Skeletal muscle tissue (tissue), 4 donors: ENCODE measurements around the gene TEX11. TPM values are rescaled to one million over a fixed set of nuclear protein-coding genes. Genes with fewer than 3 reads are reported as not detected.
"Not testable (repeated sequence)": the region's sequence is repeated elsewhere in the genome, so short reads cannot be mapped to it uniquely, and the experiment has no call there.

Source experiments
- H3K27ac ChIP-seq: one replicate; pipeline ENCODE4 v1.7.0; 2013; ENCODE audit warnings: mild to moderate bottlenecking, low read depth, low read length, inconsistent platforms
- H3K27me3 ChIP-seq, 3 donors: one replicate each; pipeline ENCODE4 v1.7.0; 2013; ENCODE audit warnings: low read length in 3 of 3; ENCODE audit not compliant: control insufficient read depth in 3 of 3, insufficient read depth in 3 of 3
- H3K36me3 ChIP-seq, 3 donors: one replicate each; pipeline ENCODE4 v1.7.0; 2013; ENCODE audit warnings: low read length in 3 of 3; ENCODE audit not compliant: control insufficient read depth in 3 of 3, insufficient read depth in 3 of 3
- H3K4me1 ChIP-seq, 3 donors: one replicate each; pipeline ENCODE4 v1.7.0; 2013; ENCODE audit warnings: low read length in 3 of 3, mild to moderate bottlenecking in 3 of 3; ENCODE audit not compliant: control insufficient read depth in 3 of 3, insufficient read depth in 3 of 3
- H3K4me3 ChIP-seq, 3 donors: one replicate each; pipeline ENCODE4 v1.7.0; 2013; ENCODE audit warnings: low read length in 3 of 3
- H3K9ac ChIP-seq, 3 donors: one replicate each; pipeline ENCODE4 v1.7.0; 2013; ENCODE audit warnings: low read length in 3 of 3, mild to moderate bottlenecking in 3 of 3, moderate library complexity in 2 of 3, low read depth in 1 of 3
- H3K9me3 ChIP-seq, 3 donors: one replicate each; pipeline ENCODE4 v1.7.0; 2013; ENCODE audit warnings: low read length in 3 of 3; ENCODE audit not compliant: control insufficient read depth in 3 of 3
- total RNA-seq: library from RNA; depleted of rRNA; stranded (reverse); fragments of >200 nt; gene quantifications from one replicate; pipeline ENCODE4 v1.2.3, GENCODE V29; 2014
- donor health status: Osteomylitis.

Gene TEX11
- total RNA-seq, 1 donor from 2014 or later, result not detected

DNA sequence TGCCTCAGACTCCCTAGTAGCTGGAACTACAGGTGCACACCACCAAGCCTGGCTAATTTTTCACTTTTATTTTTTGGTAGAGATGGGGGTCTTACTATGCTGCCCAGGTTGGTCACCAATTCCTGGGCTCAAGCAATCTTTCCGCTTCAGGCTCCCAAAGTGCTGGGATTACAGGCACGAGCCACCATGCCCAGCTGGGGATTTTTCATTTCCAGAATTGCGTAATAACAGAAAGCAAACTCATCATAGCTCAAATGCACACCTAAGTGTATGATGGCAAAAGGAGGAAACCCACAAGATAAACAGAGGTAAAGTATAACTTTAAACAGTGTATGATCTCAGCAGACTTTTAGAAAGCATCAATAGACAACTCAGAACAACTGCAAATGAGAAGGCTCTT, 56.2 kb downstream of the TEX11 start:
- Histone ChIP-seq H3K4me3 (no peak overlapping the region), H3K9me3 (no peaks in the 10 kb centered on the region), H3K4me1 (no peaks in the 10 kb centered on the region), H3K27ac (no peak overlapping the region), H3K36me3 (no peaks in the 10 kb centered on the region), H3K27me3 (no peaks in the 10 kb centered on the region), H3K9ac (no peak overlapping the region)

DNA sequence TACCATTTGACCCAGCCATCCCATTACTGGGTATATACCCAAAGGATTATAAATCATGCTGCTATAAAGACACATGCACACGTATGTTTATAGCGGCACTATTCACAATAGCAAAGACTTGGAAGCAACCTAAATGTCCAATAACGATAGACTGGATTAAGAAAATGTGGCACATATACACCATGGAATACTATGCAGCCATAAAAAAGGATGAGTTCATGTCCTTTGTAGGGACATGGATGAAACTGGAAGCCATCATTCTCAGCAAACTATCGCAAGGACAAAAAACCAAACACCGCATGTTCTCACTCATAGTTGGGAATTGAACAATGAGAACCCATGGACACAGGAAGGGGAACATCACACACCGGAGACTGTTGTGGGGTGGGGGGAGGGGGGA, 64.4 kb downstream of the TEX11 start:
- H3K4me3 ChIP-seq, H3K27me3 ChIP-seq, H3K4me1 ChIP-seq, H3K27ac ChIP-seq, H3K9ac ChIP-seq, H3K9me3 ChIP-seq, H3K36me3 ChIP-seq: not testable (repeated sequence)

GRCh38 chrX:70843620-70844019, 64.9 kb downstream of the TEX11 start:
- H3K27me3 ChIP-seq, H3K36me3 ChIP-seq, H3K4me3 ChIP-seq, H3K9me3 ChIP-seq, H3K27ac ChIP-seq, H3K4me1 ChIP-seq, H3K9ac ChIP-seq: not testable (repeated sequence)

DNA sequence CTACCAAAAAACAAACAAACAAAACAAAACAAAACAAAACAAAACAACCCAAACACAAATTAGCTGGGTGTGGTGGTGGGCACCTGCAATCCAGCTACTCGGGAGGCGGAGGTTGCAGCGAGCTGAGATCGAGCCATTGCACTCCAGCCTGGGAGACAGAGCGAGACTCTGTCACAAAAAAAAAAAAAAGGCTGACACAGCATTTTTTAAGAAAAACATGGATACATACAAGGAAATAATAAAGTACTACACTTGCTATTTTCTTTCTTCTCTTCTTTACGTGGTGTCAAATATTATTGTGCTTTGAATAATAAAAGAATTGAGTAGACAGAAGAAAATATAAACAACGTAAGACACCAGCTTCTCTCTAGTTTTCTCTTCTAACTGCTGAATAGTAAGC, 73.9 kb downstream of the TEX11 start:
- no peak overlapping the region for H3K27ac ChIP-seq
- H3K27me3 ChIP-seq, result no peaks in the 10 kb centered on the region
- H3K9me3 ChIP-seq, result no peaks in the 10 kb centered on the region
- H3K4me3 ChIP-seq, result no peak overlapping the region
- H3K36me3 ChIP-seq, result no peaks in the 10 kb centered on the region
- no peaks in the 10 kb centered on the region for H3K4me1 ChIP-seq
- no peak overlapping the region for H3K9ac ChIP-seq

- Histone ChIP-seq H3K27me3 (no peaks in the 10 kb centered on the region), H3K27ac (no peak overlapping the region), H3K9me3 (peaks cover 0 to 2% (median 0%) of the 10 kb centered on the region in 3 donors), H3K36me3 (no peaks in the 10 kb centered on the region), H3K4me1 (no peaks in the 10 kb centered on the region), H3K9ac (no peak overlapping the region), H3K4me3 (no peak overlapping the region)
These were observed 81.8 kb downstream of the TEX11 start for GRCh38 chrX:70826715-70827114.

- H3K27ac ChIP-seq, result no peak overlapping the region
- no peak overlapping the region for H3K4me3 ChIP-seq
- no peaks in the 10 kb centered on the region for H3K27me3 ChIP-seq
- H3K36me3 ChIP-seq, result no peaks in the 10 kb centered on the region
- no peak overlapping the region for H3K9ac ChIP-seq
- H3K4me1 ChIP-seq, result no peaks in the 10 kb centered on the region
- peaks cover 0 to 2% (median 0%) of the 10 kb centered on the region in 3 donors for H3K9me3 ChIP-seq
These were observed 83.1 kb downstream of the TEX11 start for GRCh38 chrX:70825366-70825765.

- H3K9ac ChIP-seq, result no peak overlapping the region
- no peaks in the 10 kb centered on the region for H3K4me1 ChIP-seq
- H3K4me3 ChIP-seq, result no peak overlapping the region
- H3K9me3 ChIP-seq, result no peaks in the 10 kb centered on the region
- H3K27me3 ChIP-seq, result no peaks in the 10 kb centered on the region
- H3K36me3 ChIP-seq, result no peaks in the 10 kb centered on the region
- no peak overlapping the region for H3K27ac ChIP-seq
These were observed 99.3 kb downstream of the TEX11 start for GRCh38 chrX:70808942-70809940.

GRCh38 chrX:70806081-70806480, 102.4 kb downstream of the TEX11 start:
- Histone ChIP-seq H3K9ac (no peak overlapping the region), H3K4me1 (no peaks in the 10 kb centered on the region), H3K27ac (no peak overlapping the region), H3K9me3 (no peaks in the 10 kb centered on the region), H3K27me3 (no peaks in the 10 kb centered on the region), H3K36me3 (no peaks in the 10 kb centered on the region), H3K4me3 (no peak overlapping the region)

- not testable (repeated sequence) for H3K4me3 ChIP-seq, H3K36me3 ChIP-seq, H3K9ac ChIP-seq, H3K4me1 ChIP-seq, H3K27ac ChIP-seq, H3K9me3 ChIP-seq, H3K27me3 ChIP-seq
These were observed 111.8 kb downstream of the TEX11 start for GRCh38 chrX:70796742-70797141.

DNA sequence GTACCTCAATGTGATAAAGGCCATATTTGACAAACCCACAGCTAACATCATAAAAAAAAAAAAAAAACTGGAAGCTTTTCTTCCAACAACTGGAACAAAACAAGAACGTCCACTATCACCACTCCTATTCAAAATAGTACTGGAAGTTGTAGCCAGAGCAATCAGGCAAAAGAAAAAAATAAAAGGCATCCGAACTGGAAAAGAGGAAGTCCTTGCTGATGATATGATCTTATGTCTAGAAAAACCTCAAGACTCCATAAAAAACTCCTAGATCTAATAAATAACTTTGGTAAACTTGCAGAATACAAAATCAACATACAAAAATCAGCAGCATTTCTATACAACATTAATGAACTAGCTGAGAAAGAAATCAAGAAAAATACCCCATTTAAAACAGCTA, 134.3 kb downstream of the TEX11 start:
- Histone ChIP-seq H3K4me3 (no peak overlapping the region), H3K36me3 (no peaks in the 10 kb centered on the region), H3K27me3 (no peaks in the 10 kb centered on the region), H3K27ac (no peak overlapping the region), H3K4me1 (no peaks in the 10 kb centered on the region), H3K9ac (no peak overlapping the region), H3K9me3 (no peaks in the 10 kb centered on the region)
